HL-60 (cell line): Measurements from ENCODE around the gene ZMYND8. TPM values are rescaled to one million over a fixed set of nuclear protein-coding genes. Genes with fewer than 3 reads are reported as not detected.

ENCODE experiments used
- DNase-seq, 2 experiments: peaks; one replicate each; pipeline ENCODE4 v3.0.0-alpha.2; 2010 to 2020; ENCODE audit warnings: low read depth in 1 of 2, low spot score in 1 of 2
- H3K27ac ChIP-seq: fragments of 250-450 bp; sonication (Bioruptor Pico); replicated peaks from 2 replicates; pipeline ENCODE4 v1.5.1; 2020; ENCODE audit warnings: mild to moderate bottlenecking, moderate library complexity
- H3K27me3 ChIP-seq: fragments of 250-450 bp; sonication (Bioruptor Pico); 2 replicates; pipeline ENCODE4 v1.5.1; 2021; ENCODE audit warnings: mild to moderate bottlenecking, moderate library complexity; ENCODE audit not compliant: insufficient read depth, poor library complexity, severe bottlenecking
- H3K4me3 ChIP-seq: replicated peaks from 2 replicates; pipeline ENCODE4 v1.5.1; 2011; ENCODE audit warnings: mild to moderate bottlenecking, control low read depth, low read length; ENCODE audit not compliant: insufficient read depth
- GABPA ChIP-seq: IDR thresholded peaks from 2 replicates; pipeline ENCODE4 v1.6.1; 2012; ENCODE audit warnings: low read depth
- POLR2AphosphoS5 ChIP-seq: IDR thresholded peaks from 2 replicates; pipeline ENCODE4 v1.6.1; 2012; ENCODE audit warnings: low read depth
- SPI1 ChIP-seq: IDR thresholded peaks from 2 replicates; pipeline ENCODE4 v1.6.1; 2012; ENCODE audit warnings: low read depth, mild to moderate bottlenecking, borderline replicate concordance
- microRNA-seq: library from miRNA; unstranded; fragments of <30 nt; microRNA quantifications from one replicate; pipeline ENCODE4, GENCODE V29; 2018
- TF ChIP-seq, protein P1 (sequence below): IDR thresholded peaks from one replicate; pipeline ENCODE4 v1.5.1; 2011; ENCODE audit warnings: low read length, control low read depth, inconsistent platforms; ENCODE audit not compliant: insufficient read depth
- TF ChIP-seq, protein P2 (sequence below): IDR thresholded peaks from 2 replicates; pipeline ENCODE4 v1.6.1; 2012; ENCODE audit warnings: low read depth; ENCODE audit not compliant: insufficient replicate concordance

ZMYND8 gene

DNA sequence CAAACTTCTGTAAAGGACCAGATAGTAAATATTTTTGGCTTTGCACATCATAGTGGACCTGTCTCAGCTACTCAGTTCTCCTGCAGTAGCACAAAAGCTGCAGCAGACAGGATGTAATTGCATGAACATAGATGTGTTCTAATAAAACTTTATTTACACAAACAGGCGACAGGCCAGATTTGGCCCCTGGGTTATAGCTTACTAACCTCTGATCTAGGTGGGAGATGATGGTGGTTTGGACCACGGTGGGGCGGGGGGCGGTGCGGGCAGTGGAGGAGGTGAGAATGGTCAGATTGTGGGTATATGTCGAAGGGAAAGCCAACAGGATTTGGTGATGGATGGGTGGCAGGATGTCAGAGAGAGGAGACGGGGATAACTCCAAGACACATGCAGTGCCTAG, 196.3 kb downstream of the ZMYND8 start:
- DNase-seq = no peak
- TF ChIP-seq, protein P1, sequence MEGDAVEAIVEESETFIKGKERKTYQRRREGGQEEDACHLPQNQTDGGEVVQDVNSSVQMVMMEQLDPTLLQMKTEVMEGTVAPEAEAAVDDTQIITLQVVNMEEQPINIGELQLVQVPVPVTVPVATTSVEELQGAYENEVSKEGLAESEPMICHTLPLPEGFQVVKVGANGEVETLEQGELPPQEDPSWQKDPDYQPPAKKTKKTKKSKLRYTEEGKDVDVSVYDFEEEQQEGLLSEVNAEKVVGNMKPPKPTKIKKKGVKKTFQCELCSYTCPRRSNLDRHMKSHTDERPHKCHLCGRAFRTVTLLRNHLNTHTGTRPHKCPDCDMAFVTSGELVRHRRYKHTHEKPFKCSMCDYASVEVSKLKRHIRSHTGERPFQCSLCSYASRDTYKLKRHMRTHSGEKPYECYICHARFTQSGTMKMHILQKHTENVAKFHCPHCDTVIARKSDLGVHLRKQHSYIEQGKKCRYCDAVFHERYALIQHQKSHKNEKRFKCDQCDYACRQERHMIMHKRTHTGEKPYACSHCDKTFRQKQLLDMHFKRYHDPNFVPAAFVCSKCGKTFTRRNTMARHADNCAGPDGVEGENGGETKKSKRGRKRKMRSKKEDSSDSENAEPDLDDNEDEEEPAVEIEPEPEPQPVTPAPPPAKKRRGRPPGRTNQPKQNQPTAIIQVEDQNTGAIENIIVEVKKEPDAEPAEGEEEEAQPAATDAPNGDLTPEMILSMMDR = no peak
- no peak for TF ChIP-seq GABPA
- TF ChIP-seq, protein P2, sequence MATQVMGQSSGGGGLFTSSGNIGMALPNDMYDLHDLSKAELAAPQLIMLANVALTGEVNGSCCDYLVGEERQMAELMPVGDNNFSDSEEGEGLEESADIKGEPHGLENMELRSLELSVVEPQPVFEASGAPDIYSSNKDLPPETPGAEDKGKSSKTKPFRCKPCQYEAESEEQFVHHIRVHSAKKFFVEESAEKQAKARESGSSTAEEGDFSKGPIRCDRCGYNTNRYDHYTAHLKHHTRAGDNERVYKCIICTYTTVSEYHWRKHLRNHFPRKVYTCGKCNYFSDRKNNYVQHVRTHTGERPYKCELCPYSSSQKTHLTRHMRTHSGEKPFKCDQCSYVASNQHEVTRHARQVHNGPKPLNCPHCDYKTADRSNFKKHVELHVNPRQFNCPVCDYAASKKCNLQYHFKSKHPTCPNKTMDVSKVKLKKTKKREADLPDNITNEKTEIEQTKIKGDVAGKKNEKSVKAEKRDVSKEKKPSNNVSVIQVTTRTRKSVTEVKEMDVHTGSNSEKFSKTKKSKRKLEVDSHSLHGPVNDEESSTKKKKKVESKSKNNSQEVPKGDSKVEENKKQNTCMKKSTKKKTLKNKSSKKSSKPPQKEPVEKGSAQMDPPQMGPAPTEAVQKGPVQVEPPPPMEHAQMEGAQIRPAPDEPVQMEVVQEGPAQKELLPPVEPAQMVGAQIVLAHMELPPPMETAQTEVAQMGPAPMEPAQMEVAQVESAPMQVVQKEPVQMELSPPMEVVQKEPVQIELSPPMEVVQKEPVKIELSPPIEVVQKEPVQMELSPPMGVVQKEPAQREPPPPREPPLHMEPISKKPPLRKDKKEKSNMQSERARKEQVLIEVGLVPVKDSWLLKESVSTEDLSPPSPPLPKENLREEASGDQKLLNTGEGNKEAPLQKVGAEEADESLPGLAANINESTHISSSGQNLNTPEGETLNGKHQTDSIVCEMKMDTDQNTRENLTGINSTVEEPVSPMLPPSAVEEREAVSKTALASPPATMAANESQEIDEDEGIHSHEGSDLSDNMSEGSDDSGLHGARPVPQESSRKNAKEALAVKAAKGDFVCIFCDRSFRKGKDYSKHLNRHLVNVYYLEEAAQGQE = no peak
- no peak for TF ChIP-seq POLR2AphosphoS5
- TF ChIP-seq SPI1 = no peak
- Histone ChIP-seq H3K27ac (no peak overlapping the region), H3K27me3 (no peaks in the 10 kb centered on the region), H3K4me3 (no peak overlapping the region)

Small RNA genes within 50 kb of the gene (microRNA-seq; reads per million reads assigned to microRNA genes)
- not detected for gene MIR3616
